Fibroblast of lung (primary cell): Measurements from ENCODE around the gene CYP2W1. TPM values are rescaled to one million over a fixed set of nuclear protein-coding genes. Genes with fewer than 3 reads are reported as not detected.

ENCODE experiments used
- DNase-seq, 2 donors: peaks; one replicate each; pipeline versions ENCODE4 v3.0.0 to v3.0.0-alpha.2; 2010; ENCODE audit warnings: low read depth in 2 of 2
- H2AFZ ChIP-seq: 2 replicates; pipeline ENCODE4 v1.5.1; 2012; ENCODE audit warnings: low read length, control low read depth, inconsistent platforms
- H3K27ac ChIP-seq: 2 replicates; pipeline ENCODE4 v1.5.1; 2011; ENCODE audit warnings: low read length, control low read depth; ENCODE audit not compliant: insufficient read depth
- H3K27me3 ChIP-seq: 2 replicates; pipeline ENCODE4 v1.5.1; 2011; ENCODE audit warnings: mild to moderate bottlenecking, low read length; ENCODE audit not compliant: control insufficient read depth, insufficient read depth
- H3K36me3 ChIP-seq: 2 replicates; pipeline ENCODE4 v1.5.1; 2011; ENCODE audit warnings: low read length; ENCODE audit not compliant: control insufficient read depth, insufficient read depth
- H3K4me1 ChIP-seq: 2 replicates; pipeline ENCODE4 v1.5.1; 2011; ENCODE audit warnings: low read length; ENCODE audit not compliant: control insufficient read depth, insufficient read depth; ENCODE audit errors: extremely low read depth
- H3K4me2 ChIP-seq: 2 replicates; pipeline ENCODE4 v1.5.1; 2011; ENCODE audit warnings: low read length, control low read depth; ENCODE audit not compliant: insufficient read depth; ENCODE audit errors: extremely low read depth
- H3K4me3 ChIP-seq, 4 experiments: fragments of 200-600 bp in 1 of 4; sonication (generic) in 1 of 4; replicated peaks in 1 of 4; 2 replicates each; pipeline ENCODE4 v1.5.1; 2011 to 2016; ENCODE audit warnings: low read length in 4 of 4, low read depth in 3 of 4, mild to moderate bottlenecking in 3 of 4, control low read depth in 2 of 4, inconsistent platforms in 1 of 4, mixed read lengths in 1 of 4; ENCODE audit not compliant: insufficient read depth in 1 of 4; ENCODE audit errors: control extremely low read depth in 1 of 4
- H3K79me2 ChIP-seq: 2 replicates; pipeline ENCODE4 v1.5.1; 2012; ENCODE audit warnings: mild to moderate bottlenecking, low read length, inconsistent platforms; ENCODE audit not compliant: control insufficient read depth, insufficient read depth
- H3K9ac ChIP-seq: 2 replicates; pipeline ENCODE4 v1.5.1; 2011; ENCODE audit warnings: mild to moderate bottlenecking, low read length, control low read depth; ENCODE audit not compliant: insufficient read depth
- H3K9me3 ChIP-seq: 2 replicates; pipeline ENCODE4 v1.5.1; 2012; ENCODE audit warnings: low read depth, low read length; ENCODE audit not compliant: control insufficient read depth, insufficient read depth
- H4K20me1 ChIP-seq: 2 replicates; pipeline ENCODE4 v1.5.1; 2011; ENCODE audit warnings: low read length; ENCODE audit not compliant: control insufficient read depth, insufficient read depth; ENCODE audit errors: extremely low read depth
- CTCF ChIP-seq, 2 donors: IDR thresholded peaks in 1 of 2; conservative IDR thresholded peaks in 1 of 2; 1 replicate in 1 of 2; 2 replicates in 1 of 2; pipeline ENCODE4 v1.5.1; 2011 to 2012; ENCODE audit warnings: low read length in 2 of 2, control low read depth in 1 of 2, inconsistent platforms in 1 of 2, low read depth in 1 of 2, mild to moderate bottlenecking in 1 of 2
- EZH2 ChIP-seq: IDR thresholded peaks from 2 replicates; pipeline ENCODE4 v1.5.1; 2012; ENCODE audit warnings: low read length, control low read depth, mild to moderate bottlenecking; ENCODE audit errors: missing control alignments
- polyA plus RNA-seq, 2 donors: library from polyadenylated mRNA; depleted of rRNA in 1 of 2; stranded (reverse) in 1 of 2; unstranded in 1 of 2; fragments of >200 nt; gene quantifications; 2 replicates each; pipeline ENCODE4 v1.2.1, GENCODE V29; 2011 to 2012; ENCODE audit warnings: missing spikeins in 1 of 2
- total RNA-seq: library from RNA; depleted of rRNA; stranded (reverse); fragments of >200 nt; gene quantifications from 2 replicates; pipeline ENCODE4 v1.2.1, GENCODE V29; 2014

Gene CYP2W1
- total and polyA plus RNA-seq, 2 donors (not counting 1 experiment from before 2014, with no cell fraction given) = not detected

GRCh38 chr7:1016577-1017531 is 33.9 kb downstream of the CYP2W1 start:
- no peaks in the 10 kb centered on the region for H3K79me2 ChIP-seq
- H3K36me3 ChIP-seq = peaks cover 2% of the 10 kb centered on the region
- H4K20me1 ChIP-seq = no peaks in the 10 kb centered on the region
- H3K4me3 ChIP-seq = no peak overlapping the region
- no peaks in the 10 kb centered on the region for H3K9me3 ChIP-seq
- H3K27ac ChIP-seq = no peak overlapping the region
- TF ChIP-seq EZH2 (no peak), CTCF (conservative IDR thresholded peaks at IDR 0.05 in 1 of 2, IDR thresholded peaks at IDR 0.05 in 1 of 2; ENCODE audit: low read depth in 1 of 2, low read length in 2 of 2) (no peak)
- H3K9ac ChIP-seq = no peak overlapping the region
- no peak for DNase-seq
- no peak overlapping the region for H2AFZ ChIP-seq
- no peak overlapping the region for H3K4me2 ChIP-seq
- no peaks in the 10 kb centered on the region for H3K4me1 ChIP-seq
- H3K27me3 ChIP-seq = no peaks in the 10 kb centered on the region

GRCh38 chr7:1017586-1018333 is 34.8 kb downstream of the CYP2W1 start:
- TF ChIP-seq CTCF (conservative IDR thresholded peaks at IDR 0.05 in 1 of 2, IDR thresholded peaks at IDR 0.05 in 1 of 2; ENCODE audit: low read depth in 1 of 2, low read length in 2 of 2) = no peak
- H3K4me1 ChIP-seq = no peaks in the 10 kb centered on the region
- H3K27me3 ChIP-seq = no peaks in the 10 kb centered on the region
- H2AFZ ChIP-seq = no peak overlapping the region
- no peak overlapping the region for H3K9ac ChIP-seq
- H4K20me1 ChIP-seq = no peaks in the 10 kb centered on the region
- peaks cover under 1% of the 10 kb centered on the region for H3K79me2 ChIP-seq
- no peak overlapping the region for H3K4me3 ChIP-seq
- H3K27ac ChIP-seq = no peak overlapping the region
- H3K36me3 ChIP-seq = peaks cover 2% of the 10 kb centered on the region
- DNase-seq = no peak
- H3K4me2 ChIP-seq = no peak overlapping the region
- H3K9me3 ChIP-seq = no peaks in the 10 kb centered on the region

GRCh38 chr7:1018334-1018695 is 35.3 kb downstream of the CYP2W1 start:
- peaks cover 2% of the 10 kb centered on the region for H3K36me3 ChIP-seq
- H3K27ac ChIP-seq = no peak overlapping the region
- no peak overlapping the region for H3K4me3 ChIP-seq
- peaks cover 4% of the 10 kb centered on the region for H3K79me2 ChIP-seq
- H3K4me2 ChIP-seq = no peak overlapping the region
- DNase-seq = no peak
- H2AFZ ChIP-seq = no peak overlapping the region
- no peaks in the 10 kb centered on the region for H4K20me1 ChIP-seq
- no peaks in the 10 kb centered on the region for H3K27me3 ChIP-seq
- H3K9ac ChIP-seq = no peak overlapping the region
- H3K4me1 ChIP-seq = no peaks in the 10 kb centered on the region
- no peaks in the 10 kb centered on the region for H3K9me3 ChIP-seq
- TF ChIP-seq CTCF (conservative IDR thresholded peaks at IDR 0.05 in 1 of 2, IDR thresholded peaks at IDR 0.05 in 1 of 2; ENCODE audit: low read depth in 1 of 2, low read length in 2 of 2) (no peak), EZH2 (no peak)
